Measurements from ENCODE around the gene FAM13C.
"Not testable (repeated sequence)": the region's sequence is repeated elsewhere in the genome, so short reads cannot be mapped to it uniquely, and the experiment has no call there.

FAM13C gene

GRCh38 chr10:59362144-59362958 lies at the start of gene FAM13C:
TSS of gene FAM13C (minus strand) at chr10:59362549. CDS start at chr10:59362460, 89 bp downstream.
- peak; percentile 46 for DNase-seq (ENCODE audit: low read depth)

GRCh38 chr10:59405235-59405634 lies 42.9 kb upstream of the FAM13C start:
- no peak for DNase-seq (ENCODE audit: low read depth)

DNA sequence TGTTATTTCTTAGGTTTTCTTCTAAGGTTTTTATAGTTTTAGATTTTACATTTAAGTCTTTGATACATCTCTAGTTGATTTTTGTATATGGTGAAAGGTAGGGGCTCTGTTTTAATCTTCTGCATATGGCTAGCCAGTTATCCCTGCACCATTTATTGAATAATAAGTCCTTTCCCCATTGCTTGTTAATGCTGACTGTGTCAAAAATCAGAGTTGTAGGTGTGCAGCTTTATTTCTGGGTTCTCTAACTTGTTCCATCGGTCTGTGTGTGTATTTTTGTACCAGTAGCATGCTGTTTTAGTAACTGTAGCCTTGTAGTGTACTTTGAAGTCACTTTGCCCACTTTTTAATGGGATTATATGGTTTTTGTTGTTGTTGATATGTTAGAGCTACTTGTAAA lies 37.9 kb upstream of the FAM13C start:
- DNase-seq (ENCODE audit: low read depth) = no peak

GRCh38 chr10:59399329-59399728 lies 37.0 kb upstream of the FAM13C start:
- DNase-seq (ENCODE audit: low read depth) = not testable (repeated sequence)

DNA sequence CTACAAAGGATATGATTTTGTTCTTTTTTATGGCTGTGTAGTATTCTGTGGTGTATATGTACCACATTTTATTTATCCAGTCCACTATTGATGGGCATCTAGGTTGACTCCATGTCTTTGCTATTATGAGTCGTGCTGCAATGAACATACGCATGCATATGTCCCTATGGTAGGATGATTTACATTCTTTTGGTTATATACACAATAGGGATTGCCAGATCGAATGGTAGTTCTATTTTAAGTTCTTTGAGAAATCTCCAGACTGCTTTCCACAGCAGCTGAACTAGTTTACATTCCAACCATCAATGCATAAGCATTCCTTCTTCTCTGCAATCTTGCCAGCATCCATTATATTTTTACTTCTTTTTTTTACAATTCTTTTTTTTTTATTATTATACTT lies 35.6 kb upstream of the FAM13C start:
- DNase-seq (ENCODE audit: low read depth) = no peak

DNA sequence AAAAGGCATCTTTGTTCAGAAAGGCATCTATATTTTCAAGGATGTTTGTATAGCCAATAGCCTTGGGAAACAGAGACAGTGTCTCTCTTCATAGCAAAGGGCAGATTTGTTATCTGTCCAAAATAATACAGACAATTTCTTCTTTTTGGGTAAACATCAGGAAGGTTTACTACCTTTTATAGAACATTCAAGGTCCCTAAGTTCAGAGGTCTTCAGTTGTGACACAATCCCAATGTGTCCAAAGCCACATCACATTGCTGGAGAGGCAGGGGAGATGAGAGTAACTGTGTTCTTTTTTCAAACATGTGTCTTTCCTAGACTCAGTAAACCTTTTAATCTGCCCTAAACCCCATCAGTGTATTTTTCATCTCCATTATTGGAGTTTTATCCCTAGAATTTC lies 33.6 kb upstream of the FAM13C start:
- DNase-seq (ENCODE audit: low read depth) = no peak

- DNase-seq (ENCODE audit: low read depth) = no peak
Observed at GRCh38 chr10:59393349-59393748, 31.0 kb upstream of the FAM13C start.

DNA sequence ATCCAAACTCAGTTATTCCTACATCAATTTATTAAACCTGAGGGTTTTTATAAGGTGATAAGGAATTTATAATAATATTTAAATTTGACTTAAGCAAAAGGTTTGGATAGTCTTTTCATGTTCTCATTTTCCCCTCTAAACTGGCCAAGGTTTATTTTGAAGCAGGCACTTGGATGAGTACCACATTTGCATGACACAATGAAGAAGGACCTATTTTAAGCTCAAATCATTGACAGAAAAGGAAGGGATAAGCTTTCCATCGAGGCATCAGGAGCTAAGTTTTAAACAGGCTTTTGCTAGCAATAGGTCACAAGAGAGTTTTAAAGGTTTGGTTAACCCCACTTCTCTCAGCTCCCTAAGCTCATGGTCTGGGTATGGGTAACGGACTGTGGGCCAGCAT lies 28.7 kb upstream of the FAM13C start:
- no peak for DNase-seq (ENCODE audit: low read depth)

DNA sequence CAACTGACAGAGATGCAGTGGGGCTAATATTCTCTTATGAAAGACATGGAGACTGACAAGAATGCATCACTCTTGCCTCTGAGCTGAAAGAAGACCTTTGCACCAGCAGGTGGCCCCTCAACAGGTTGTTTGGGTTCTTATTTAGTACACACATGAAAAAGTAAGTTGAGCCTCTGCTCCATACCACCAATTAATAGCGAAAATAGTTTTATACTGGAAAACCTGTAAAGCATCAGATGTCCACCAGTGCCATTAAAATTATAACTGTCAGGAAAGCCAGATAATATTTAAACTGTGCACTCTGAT lies 26.3 kb upstream of the FAM13C start:
- no peak for DNase-seq (ENCODE audit: low read depth)

- peak; percentile 92 for DNase-seq (ENCODE audit: low read depth)
Observed at GRCh38 chr10:59387951-59388670, 25.8 kb upstream of the FAM13C start.

DNA sequence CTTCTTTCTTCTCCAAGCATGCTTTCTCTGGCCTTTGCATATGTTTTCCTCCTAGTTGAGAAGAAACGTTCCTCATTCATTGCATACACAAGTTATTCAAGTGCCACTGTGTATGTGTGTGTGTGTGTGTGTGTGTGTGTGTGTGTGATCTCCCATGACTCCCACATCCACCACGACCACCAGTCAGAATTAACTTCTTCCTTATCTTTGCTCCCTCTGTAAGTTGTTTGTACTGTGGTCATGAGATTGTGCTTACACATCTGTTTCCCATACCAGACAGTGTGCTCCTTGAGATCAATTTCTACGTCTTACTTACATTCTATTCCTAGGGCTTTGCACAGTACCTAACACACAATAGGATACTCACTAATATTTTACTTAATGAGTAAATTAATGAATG lies 22.4 kb upstream of the FAM13C start:
- DNase-seq (ENCODE audit: low read depth) = no peak

DNA sequence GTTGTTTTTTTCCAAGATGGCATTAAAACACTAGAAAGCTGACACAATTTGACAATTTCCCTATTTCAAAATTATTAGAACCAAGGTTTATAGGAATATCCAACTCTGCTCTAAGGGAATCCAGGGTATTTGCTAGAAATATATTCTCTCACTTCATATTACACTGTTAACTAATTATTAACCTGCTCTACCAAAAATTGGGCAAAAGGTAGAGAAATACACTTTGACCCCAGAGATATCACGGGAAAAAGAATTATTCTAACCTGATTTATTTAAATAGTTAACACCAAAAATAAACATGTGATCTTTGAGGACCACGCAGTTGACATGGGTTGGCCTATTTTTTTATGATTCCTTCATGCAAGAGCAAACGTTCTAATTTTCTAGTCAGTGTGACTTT lies 21.6 kb upstream of the FAM13C start:
- no peak for DNase-seq (ENCODE audit: low read depth)

- DNase-seq (ENCODE audit: low read depth) = no peak
Observed at GRCh38 chr10:59383436-59383835, 21.1 kb upstream of the FAM13C start.

DNA sequence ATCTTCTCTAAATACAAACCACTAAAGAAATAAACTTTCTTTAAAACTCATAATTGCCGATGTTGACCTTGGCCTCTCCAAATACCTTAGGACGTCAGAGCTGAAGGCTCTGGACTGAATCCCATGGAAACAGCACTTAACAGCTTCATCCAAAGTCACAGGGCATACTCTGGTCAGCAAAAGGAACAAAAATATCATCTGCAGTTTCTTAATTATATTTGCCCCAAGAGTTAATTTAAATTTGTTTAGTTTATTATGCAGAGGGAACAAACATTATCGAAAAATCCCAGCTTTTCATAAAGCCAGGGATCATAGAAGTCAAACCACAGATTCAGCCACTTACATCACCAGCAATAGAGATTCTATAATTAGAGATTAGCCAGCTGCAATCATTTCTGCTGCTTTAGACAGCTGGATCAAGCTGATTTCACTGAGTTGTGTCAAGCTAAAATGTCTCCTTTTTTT lies 20.5 kb upstream of the FAM13C start:
- peak; percentile 40 for DNase-seq (ENCODE audit: low read depth)

GRCh38 chr10:59381687-59382086 lies 19.3 kb upstream of the FAM13C start:
- no peak for DNase-seq (ENCODE audit: low read depth)

- no peak for DNase-seq (ENCODE audit: low read depth)
Observed at GRCh38 chr10:59376846-59377245, 14.5 kb upstream of the FAM13C start.

DNA sequence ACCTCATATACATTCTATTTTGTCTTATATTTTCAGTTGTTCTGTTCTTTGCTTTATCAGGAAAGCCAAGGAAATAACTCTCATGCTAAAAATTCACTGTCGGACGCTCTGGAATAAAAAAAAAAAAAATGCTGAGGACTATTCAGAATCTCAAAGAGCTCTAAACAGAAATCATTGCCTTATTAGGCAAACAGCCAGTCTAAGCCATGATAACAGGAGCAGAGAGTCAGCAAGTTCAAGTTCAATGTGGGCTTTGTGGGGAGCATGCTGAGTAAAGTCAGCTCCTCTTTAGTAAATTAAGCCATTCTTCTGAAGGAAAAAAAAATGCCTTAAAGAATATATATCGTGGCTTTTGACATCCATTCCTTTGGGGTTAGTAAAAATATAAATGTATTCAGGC lies 13.6 kb upstream of the FAM13C start:
- DNase-seq (ENCODE audit: low read depth) = no peak

GRCh38 chr10:59374916-59375315 lies 12.6 kb upstream of the FAM13C start:
- DNase-seq (ENCODE audit: low read depth) = no peak

- no peak for DNase-seq (ENCODE audit: low read depth)
Observed at GRCh38 chr10:59373071-59373470, 10.7 kb upstream of the FAM13C start.

DNA sequence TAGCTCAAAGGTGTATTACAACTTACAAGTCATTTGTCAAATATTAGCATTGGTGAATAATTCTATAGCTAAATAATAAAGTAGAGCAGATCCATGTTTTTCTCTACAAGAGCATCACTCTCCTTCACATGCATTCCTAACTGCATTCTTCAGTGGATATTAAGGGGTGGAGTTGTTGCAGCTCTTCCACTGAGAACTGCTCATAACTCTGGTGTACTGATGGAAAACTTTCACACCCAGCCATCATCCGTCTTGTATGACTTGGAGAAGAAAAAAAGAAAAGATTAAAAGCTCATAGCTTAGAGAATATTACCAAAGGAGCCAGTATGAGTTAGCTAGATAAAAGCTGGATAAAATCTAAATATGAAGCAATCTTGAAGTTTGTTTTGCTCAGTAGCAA lies 10.2 kb upstream of the FAM13C start:
- no peak for DNase-seq (ENCODE audit: low read depth)

GRCh38 chr10:59366290-59366689 lies 3.9 kb upstream of the FAM13C start:
- no peak for DNase-seq (ENCODE audit: low read depth)

DNA sequence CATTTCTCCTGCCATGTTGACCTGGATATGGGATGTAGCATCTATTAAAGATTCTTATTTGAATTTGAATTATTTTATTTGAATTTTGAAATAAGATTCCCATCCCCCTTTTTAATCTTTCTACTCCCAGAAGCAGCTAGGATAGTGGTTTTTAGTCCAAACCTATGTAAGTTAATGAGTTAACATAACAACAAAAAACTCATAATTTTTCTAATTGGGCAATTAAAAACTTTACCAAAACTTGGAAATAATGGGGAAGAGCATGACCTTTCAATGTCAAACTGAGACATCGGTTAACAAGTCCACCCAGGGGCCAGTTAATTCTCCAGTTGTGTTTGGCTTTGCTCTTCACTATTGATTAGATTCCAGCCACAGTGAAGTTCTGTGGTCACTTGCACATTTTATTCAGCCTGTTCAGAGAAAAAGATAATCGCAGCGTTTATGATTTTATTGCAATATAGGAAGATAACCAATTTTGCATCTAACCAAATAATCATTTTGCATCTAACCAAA lies 1.2 kb upstream of the FAM13C start:
- no peak for DNase-seq (ENCODE audit: low read depth)

- peak; percentile 31 for DNase-seq (ENCODE audit: low read depth)
Observed at GRCh38 chr10:59362959-59363381, 621 bp upstream of the FAM13C start.

Measured in EH (cell line).